KMS-11 (cell line): ENCODE data around the gene RBM7.

Experiments used
- H2AFZ ChIP-seq: fragments of 200-600 bp; sonication (generic); 2 replicates; pipeline ENCODE4 v1.6.1; 2016; ENCODE audit warnings: antibody characterized with exemption, mixed run types, low read depth
- H3K27ac ChIP-seq: fragments of 200-600 bp; sonication (generic); 2 replicates; pipeline ENCODE4 v1.6.1; 2016; ENCODE audit warnings: mild to moderate bottlenecking, mixed run types
- H3K27me3 ChIP-seq: fragments of 200-600 bp; sonication (generic); 2 replicates; pipeline ENCODE4 v1.6.1; 2017; ENCODE audit warnings: mild to moderate bottlenecking, low read depth, mixed run types, moderate library complexity; ENCODE audit not compliant: insufficient read depth
- H3K36me3 ChIP-seq: fragments of 200-600 bp; sonication (generic); 2 replicates; pipeline ENCODE4 v1.6.1; 2017; ENCODE audit warnings: mild to moderate bottlenecking, mixed run types; ENCODE audit not compliant: insufficient read depth
- H3K4me1 ChIP-seq: fragments of 200-600 bp; sonication (generic); 2 replicates; pipeline ENCODE4 v1.6.1; 2016; ENCODE audit warnings: mild to moderate bottlenecking, low read depth, mixed run types; ENCODE audit not compliant: poor library complexity, severe bottlenecking
- H3K4me2 ChIP-seq: fragments of 200-600 bp; sonication (generic); 2 replicates; pipeline ENCODE4 v1.7.0; 2016; ENCODE audit warnings: mild to moderate bottlenecking, mixed run types
- H3K4me3 ChIP-seq: fragments of 200-600 bp; sonication (generic); IDR thresholded peaks from 2 replicates; pipeline ENCODE4 v1.6.1; 2017; ENCODE audit warnings: low read depth, low read length, mixed read lengths; ENCODE audit not compliant: insufficient read depth
- H3K79me2 ChIP-seq: fragments of 200-600 bp; sonication (generic); 2 replicates; pipeline ENCODE4 v1.6.1; 2016; ENCODE audit warnings: low read depth, mixed run types; ENCODE audit not compliant: insufficient read depth
- H3K9ac ChIP-seq: fragments of 200-600 bp; sonication (generic); 2 replicates; pipeline ENCODE4 v1.6.1; 2016; ENCODE audit warnings: mild to moderate bottlenecking, mixed run types
- H4K20me1 ChIP-seq: fragments of 200-600 bp; sonication (generic); 2 replicates; pipeline ENCODE4 v1.6.1; 2016; ENCODE audit warnings: mild to moderate bottlenecking, mixed run types; ENCODE audit not compliant: insufficient read depth
- TF ChIP-seq, protein P1 (sequence below): fragments of 200-600 bp; sonication (generic); conservative IDR thresholded peaks from 2 replicates; pipeline ENCODE4 v1.6.1; 2017; ENCODE audit warnings: low read depth, mild to moderate bottlenecking, antibody characterized with exemption, low read length, moderate library complexity, mixed read lengths

RBM7 gene

GRCh38 chr11:114379394-114380069 is 20.9 kb upstream of the RBM7 start:
- H3K36me3 ChIP-seq = no peaks in the 10 kb centered on the region
- no peak overlapping the region for H2AFZ ChIP-seq
- H3K4me3 ChIP-seq = no peak overlapping the region
- H3K4me1 ChIP-seq = no peaks in the 10 kb centered on the region
- H3K27ac ChIP-seq = no peak overlapping the region
- TF ChIP-seq, protein P1, sequence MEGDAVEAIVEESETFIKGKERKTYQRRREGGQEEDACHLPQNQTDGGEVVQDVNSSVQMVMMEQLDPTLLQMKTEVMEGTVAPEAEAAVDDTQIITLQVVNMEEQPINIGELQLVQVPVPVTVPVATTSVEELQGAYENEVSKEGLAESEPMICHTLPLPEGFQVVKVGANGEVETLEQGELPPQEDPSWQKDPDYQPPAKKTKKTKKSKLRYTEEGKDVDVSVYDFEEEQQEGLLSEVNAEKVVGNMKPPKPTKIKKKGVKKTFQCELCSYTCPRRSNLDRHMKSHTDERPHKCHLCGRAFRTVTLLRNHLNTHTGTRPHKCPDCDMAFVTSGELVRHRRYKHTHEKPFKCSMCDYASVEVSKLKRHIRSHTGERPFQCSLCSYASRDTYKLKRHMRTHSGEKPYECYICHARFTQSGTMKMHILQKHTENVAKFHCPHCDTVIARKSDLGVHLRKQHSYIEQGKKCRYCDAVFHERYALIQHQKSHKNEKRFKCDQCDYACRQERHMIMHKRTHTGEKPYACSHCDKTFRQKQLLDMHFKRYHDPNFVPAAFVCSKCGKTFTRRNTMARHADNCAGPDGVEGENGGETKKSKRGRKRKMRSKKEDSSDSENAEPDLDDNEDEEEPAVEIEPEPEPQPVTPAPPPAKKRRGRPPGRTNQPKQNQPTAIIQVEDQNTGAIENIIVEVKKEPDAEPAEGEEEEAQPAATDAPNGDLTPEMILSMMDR = no peak
- H3K27me3 ChIP-seq = no peaks in the 10 kb centered on the region
- no peak overlapping the region for H3K4me2 ChIP-seq
- H3K79me2 ChIP-seq = no peaks in the 10 kb centered on the region
- H3K9ac ChIP-seq = no peak overlapping the region
- no peaks in the 10 kb centered on the region for H4K20me1 ChIP-seq

GRCh38 chr11:114382509-114382908 is 18.0 kb upstream of the RBM7 start:
- Histone ChIP-seq H3K79me2 (no peaks in the 10 kb centered on the region), H3K36me3 (no peaks in the 10 kb centered on the region), H3K27ac (no peak overlapping the region), H3K4me1 (no peaks in the 10 kb centered on the region), H3K9ac (no peak overlapping the region), H4K20me1 (no peaks in the 10 kb centered on the region), H3K27me3 (no peaks in the 10 kb centered on the region), H3K4me2 (no peak overlapping the region), H2AFZ (no peak overlapping the region), H3K4me3 (no peak overlapping the region)
- TF ChIP-seq, protein P1 = no peak

GRCh38 chr11:114384487-114384886 is 16.0 kb upstream of the RBM7 start:
- Histone ChIP-seq H3K27me3 (no peaks in the 10 kb centered on the region), H3K9ac (no peak overlapping the region), H3K4me1 (no peaks in the 10 kb centered on the region), H4K20me1 (no peaks in the 10 kb centered on the region), H2AFZ (no peak overlapping the region), H3K4me2 (no peak overlapping the region), H3K36me3 (no peaks in the 10 kb centered on the region), H3K4me3 (no peak overlapping the region), H3K79me2 (no peaks in the 10 kb centered on the region), H3K27ac (no peak overlapping the region)
- TF ChIP-seq, protein P1 = no peak

DNA sequence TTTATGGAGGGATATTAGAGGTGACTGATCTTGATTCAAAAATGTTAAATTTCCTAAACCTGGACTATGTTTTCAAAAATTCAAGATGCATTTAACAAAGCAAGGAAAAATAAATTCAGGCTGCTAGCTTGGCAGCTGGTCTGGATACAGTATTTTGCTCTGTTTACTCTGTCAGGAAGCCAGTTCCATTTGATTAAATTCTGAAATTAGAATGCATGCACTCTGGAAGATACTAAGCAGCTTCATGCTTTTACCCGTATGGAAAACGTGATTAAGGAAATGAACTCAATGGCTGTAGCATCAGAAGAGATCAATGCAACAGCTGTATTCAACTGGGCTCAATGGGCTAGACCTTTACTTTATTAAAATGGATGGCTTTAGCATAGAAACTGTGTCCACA is 14.3 kb upstream of the RBM7 start:
- Histone ChIP-seq H3K4me3 (no peak overlapping the region), H3K4me1 (no peaks in the 10 kb centered on the region), H3K4me2 (no peak overlapping the region), H4K20me1 (no peaks in the 10 kb centered on the region), H3K36me3 (no peaks in the 10 kb centered on the region), H3K9ac (no peak overlapping the region), H3K79me2 (no peaks in the 10 kb centered on the region), H3K27me3 (no peaks in the 10 kb centered on the region), H2AFZ (no peak overlapping the region), H3K27ac (no peak overlapping the region)
- TF ChIP-seq, protein P1 = no peak
